ENCODE data around the gene COX15.

The COX15 gene

GRCh38 chr10:99775850-99776249 lies 43.9 kb upstream of the COX15 start:
- Histone ChIP-seq H3F3A (ENCODE audit: insufficient read depth, low read length) (no peaks in the 10 kb centered on the region), H3K9me3 (ENCODE audit: low read length) (no peaks in the 10 kb centered on the region), H3K79me2 (ENCODE audit: insufficient read depth, low read length) (no peaks in the 10 kb centered on the region), H3K9me2 (ENCODE audit: low read depth, low read length) (no peaks in the 10 kb centered on the region), H3K9ac (ENCODE audit: low read length) (no peak overlapping the region), H2AFZ (ENCODE audit: low read length) (no peak overlapping the region), H3K27ac (ENCODE audit: low read depth, low read length, poor library complexity, severe bottlenecking) (no peak overlapping the region), H3K27me3 (ENCODE audit: insufficient read depth, low read length) (no peaks in the 10 kb centered on the region), H3K4me3 (ENCODE audit: low read depth, low read length, poor library complexity, severe bottlenecking) (no peak overlapping the region), H3K4me2 (ENCODE audit: low read length) (no peak overlapping the region), H3K4me1 (ENCODE audit: insufficient read depth, low read length, severe bottlenecking) (peaks cover 8% of the 10 kb centered on the region), H4K20me1 (ENCODE audit: insufficient read depth, low read length) (no peaks in the 10 kb centered on the region), H3K36me3 (ENCODE audit: insufficient read depth, low read length) (no peaks in the 10 kb centered on the region)
- no peak for TF ChIP-seq CTCF (IDR thresholded peaks at IDR 0.05; ENCODE audit: low read length)
- no peak for TF ChIP-seq EZH2 (IDR thresholded peaks at IDR 0.05; ENCODE audit: borderline replicate concordance, low read length)

- no peaks in the 10 kb centered on the region for H3K36me3 ChIP-seq (ENCODE audit: insufficient read depth, low read length)
- no peaks in the 10 kb centered on the region for H3F3A ChIP-seq (ENCODE audit: insufficient read depth, low read length)
- H3K79me2 ChIP-seq (ENCODE audit: insufficient read depth, low read length): no peaks in the 10 kb centered on the region
- no peak overlapping the region for H3K4me3 ChIP-seq (ENCODE audit: low read depth, low read length, poor library complexity, severe bottlenecking)
- TF ChIP-seq EZH2 (IDR thresholded peaks at IDR 0.05; ENCODE audit: borderline replicate concordance, low read length) (no peak), CTCF (IDR thresholded peaks at IDR 0.05; ENCODE audit: low read length) (no peak)
- H2AFZ ChIP-seq (ENCODE audit: low read length): no peak overlapping the region
- no peaks in the 10 kb centered on the region for H3K9me3 ChIP-seq (ENCODE audit: low read length)
- H3K4me1 ChIP-seq (ENCODE audit: insufficient read depth, low read length, severe bottlenecking): no peaks in the 10 kb centered on the region
- H3K4me2 ChIP-seq (ENCODE audit: low read length): no peak overlapping the region
- no peak overlapping the region for H3K9ac ChIP-seq (ENCODE audit: low read length)
- H3K9me2 ChIP-seq (ENCODE audit: low read depth, low read length): no peaks in the 10 kb centered on the region
- no peak overlapping the region for H3K27ac ChIP-seq (ENCODE audit: low read depth, low read length, poor library complexity, severe bottlenecking)
- no peaks in the 10 kb centered on the region for H4K20me1 ChIP-seq (ENCODE audit: insufficient read depth, low read length)
- no peaks in the 10 kb centered on the region for H3K27me3 ChIP-seq (ENCODE audit: insufficient read depth, low read length)
Observed at GRCh38 chr10:99770408-99771045, 38.6 kb upstream of the COX15 start.

GRCh38 chr10:99769706-99770105 lies 37.8 kb upstream of the COX15 start:
- H3K79me2 ChIP-seq (ENCODE audit: insufficient read depth, low read length): no peaks in the 10 kb centered on the region
- no peak overlapping the region for H2AFZ ChIP-seq (ENCODE audit: low read length)
- no peak overlapping the region for H3K27ac ChIP-seq (ENCODE audit: low read depth, low read length, poor library complexity, severe bottlenecking)
- no peaks in the 10 kb centered on the region for H3K9me3 ChIP-seq (ENCODE audit: low read length)
- H3K9ac ChIP-seq (ENCODE audit: low read length): no peak overlapping the region
- H3K4me3 ChIP-seq (ENCODE audit: low read depth, low read length, poor library complexity, severe bottlenecking): no peak overlapping the region
- no peaks in the 10 kb centered on the region for H3K27me3 ChIP-seq (ENCODE audit: insufficient read depth, low read length)
- no peak for TF ChIP-seq EZH2 (IDR thresholded peaks at IDR 0.05; ENCODE audit: borderline replicate concordance, low read length)
- H3K36me3 ChIP-seq (ENCODE audit: insufficient read depth, low read length): no peaks in the 10 kb centered on the region
- H3K4me2 ChIP-seq (ENCODE audit: low read length): no peak overlapping the region
- H3K4me1 ChIP-seq (ENCODE audit: insufficient read depth, low read length, severe bottlenecking): no peaks in the 10 kb centered on the region
- H4K20me1 ChIP-seq (ENCODE audit: insufficient read depth, low read length): no peaks in the 10 kb centered on the region
- H3K9me2 ChIP-seq (ENCODE audit: low read depth, low read length): no peaks in the 10 kb centered on the region
- no peaks in the 10 kb centered on the region for H3F3A ChIP-seq (ENCODE audit: insufficient read depth, low read length)

GRCh38 chr10:99768556-99768955 lies 36.6 kb upstream of the COX15 start:
- H3K27ac ChIP-seq (ENCODE audit: low read depth, low read length, poor library complexity, severe bottlenecking): no peak overlapping the region
- H3K79me2 ChIP-seq (ENCODE audit: insufficient read depth, low read length): no peaks in the 10 kb centered on the region
- H2AFZ ChIP-seq (ENCODE audit: low read length): no peak overlapping the region
- H3K9me3 ChIP-seq (ENCODE audit: low read length): no peaks in the 10 kb centered on the region
- H4K20me1 ChIP-seq (ENCODE audit: insufficient read depth, low read length): no peaks in the 10 kb centered on the region
- no peak overlapping the region for H3K4me2 ChIP-seq (ENCODE audit: low read length)
- H3K9ac ChIP-seq (ENCODE audit: low read length): no peak overlapping the region
- no peaks in the 10 kb centered on the region for H3K9me2 ChIP-seq (ENCODE audit: low read depth, low read length)
- no peaks in the 10 kb centered on the region for H3F3A ChIP-seq (ENCODE audit: insufficient read depth, low read length)
- H3K27me3 ChIP-seq (ENCODE audit: insufficient read depth, low read length): no peaks in the 10 kb centered on the region
- H3K4me3 ChIP-seq (ENCODE audit: low read depth, low read length, poor library complexity, severe bottlenecking): no peak overlapping the region
- H3K36me3 ChIP-seq (ENCODE audit: insufficient read depth, low read length): no peaks in the 10 kb centered on the region
- TF ChIP-seq CTCF (IDR thresholded peaks at IDR 0.05; ENCODE audit: low read length) (no peak), EZH2 (IDR thresholded peaks at IDR 0.05; ENCODE audit: borderline replicate concordance, low read length) (no peak)
- no peaks in the 10 kb centered on the region for H3K4me1 ChIP-seq (ENCODE audit: insufficient read depth, low read length, severe bottlenecking)

Data from OCI-LY1 (cell line).